ENCODE measurements around the gene PCP2.
"Not testable (repeated sequence)": the region's sequence is repeated elsewhere in the genome, so short reads cannot be mapped to it uniquely, and the experiment has no call there.

PCP2 gene

GRCh38 chr19:7650148-7650547, 16.6 kb upstream of the PCP2 start:
- no peak overlapping the region for H3K4me3 ChIP-seq (ENCODE audit: low read length)
- DNase-seq (ENCODE audit: low read depth): no peak
- no peak for TF ChIP-seq CTCF (conservative IDR thresholded peaks at IDR 0.05; ENCODE audit: low read length)

- no peak for TF ChIP-seq CTCF (conservative IDR thresholded peaks at IDR 0.05; ENCODE audit: low read length)
- H3K4me3 ChIP-seq (ENCODE audit: low read length): no peak overlapping the region
- no peak for DNase-seq (ENCODE audit: low read depth)
These were observed 14.9 kb upstream of the PCP2 start for GRCh38 chr19:7648265-7649014.

- TF ChIP-seq CTCF (conservative IDR thresholded peaks at IDR 0.05; ENCODE audit: low read length): no peak
- no peak for DNase-seq (ENCODE audit: low read depth)
- no peak overlapping the region for H3K4me3 ChIP-seq (ENCODE audit: low read length)
These were observed 13.6 kb upstream of the PCP2 start for GRCh38 chr19:7647156-7647555.

GRCh38 chr19:7646426-7646700, 12.8 kb upstream of the PCP2 start:
- H3K4me3 ChIP-seq (ENCODE audit: low read length): no peak overlapping the region
- DNase-seq (ENCODE audit: low read depth): no peak
- TF ChIP-seq CTCF (conservative IDR thresholded peaks at IDR 0.05; ENCODE audit: low read length): no peak

- no peak for DNase-seq (ENCODE audit: low read depth)
- no peak overlapping the region for H3K4me3 ChIP-seq (ENCODE audit: low read length)
- no peak for TF ChIP-seq CTCF (conservative IDR thresholded peaks at IDR 0.05; ENCODE audit: low read length)
These were observed 12.3 kb upstream of the PCP2 start for GRCh38 chr19:7645656-7646425.

GRCh38 chr19:7645163-7645562, 11.6 kb upstream of the PCP2 start:
- TF ChIP-seq CTCF (conservative IDR thresholded peaks at IDR 0.05; ENCODE audit: low read length): no peak
- no peak overlapping the region for H3K4me3 ChIP-seq (ENCODE audit: low read length)

GRCh38 chr19:7644550-7644877, 11.0 kb upstream of the PCP2 start:
- no peak overlapping the region for H3K4me3 ChIP-seq (ENCODE audit: low read length)
- TF ChIP-seq CTCF (conservative IDR thresholded peaks at IDR 0.05; ENCODE audit: low read length): no peak
- no peak for DNase-seq (ENCODE audit: low read depth)

More at GRCh38 chr19:7645163-7645562, 11.6 kb upstream of the PCP2 start:
- no peak for DNase-seq (ENCODE audit: low read depth)

- DNase-seq (ENCODE audit: low read depth); H3K4me3 ChIP-seq (ENCODE audit: low read length): not testable (repeated sequence)
These were observed 10.4 kb upstream of the PCP2 start for GRCh38 chr19:7643629-7644549.

Data from AG10803 (cell line).